HUES6 (cell line): ENCODE data around the gene IFT52.

Source experiments
- H3K27ac ChIP-seq: 2 replicates; pipeline ENCODE4 v1.7.0; 2013; ENCODE audit warnings: low read depth, mild to moderate bottlenecking, low read length, inconsistent platforms
- H3K27me3 ChIP-seq: 2 replicates; pipeline ENCODE4 v1.6.1; 2013; ENCODE audit warnings: low read length; ENCODE audit not compliant: control insufficient read depth, insufficient read depth
- H3K36me3 ChIP-seq: 2 replicates; pipeline ENCODE4 v1.6.1; 2013; ENCODE audit warnings: low read length; ENCODE audit not compliant: control insufficient read depth, insufficient read depth
- H3K4me1 ChIP-seq: 2 replicates; pipeline ENCODE4 v1.6.1; 2013; ENCODE audit warnings: low read length; ENCODE audit not compliant: control insufficient read depth, insufficient read depth
- H3K4me3 ChIP-seq: 2 replicates; pipeline ENCODE4 v1.5.1; 2013; ENCODE audit warnings: low read depth, low read length
- H3K9ac ChIP-seq: one replicate; pipeline ENCODE4 v1.6.1; 2013; ENCODE audit warnings: mild to moderate bottlenecking, low read length
- H3K9me3 ChIP-seq: 2 replicates; pipeline ENCODE4 v1.6.1; 2013; ENCODE audit warnings: low read depth, low read length; ENCODE audit not compliant: control insufficient read depth, insufficient read depth

IFT52 gene

GRCh38 chr20:43670423-43670822, 79.7 kb downstream of the IFT52 start:
- no peaks in the 10 kb centered on the region for H3K9me3 ChIP-seq
- H3K4me3 ChIP-seq = no peak overlapping the region
- H3K27me3 ChIP-seq = no peaks in the 10 kb centered on the region
- H3K36me3 ChIP-seq = peaks cover 42% of the 10 kb centered on the region
- H3K27ac ChIP-seq = no peak overlapping the region
- no peak overlapping the region for H3K9ac ChIP-seq
- peaks cover 6% of the 10 kb centered on the region; the same call in 1 of the 2 replicates for H3K4me1 ChIP-seq

- peaks cover 63% of the 10 kb centered on the region for H3K36me3 ChIP-seq
- H3K27me3 ChIP-seq = no peaks in the 10 kb centered on the region
- no peaks in the 10 kb centered on the region for H3K9me3 ChIP-seq
- H3K27ac ChIP-seq = no peak overlapping the region
- H3K9ac ChIP-seq = no peak overlapping the region
- H3K4me1 ChIP-seq = peaks cover 3% of the 10 kb centered on the region; the same call in 1 of the 2 replicates
- H3K4me3 ChIP-seq = no peak overlapping the region
Measured at GRCh38 chr20:43676368-43676767, 85.6 kb downstream of the IFT52 start.

- H3K4me1 ChIP-seq = peaks cover 3% of the 10 kb centered on the region; the same call in 1 of the 2 replicates
- peaks cover 60% of the 10 kb centered on the region for H3K36me3 ChIP-seq
- no peak overlapping the region for H3K4me3 ChIP-seq
- H3K27me3 ChIP-seq = no peaks in the 10 kb centered on the region
- H3K9ac ChIP-seq = no peak overlapping the region
- H3K9me3 ChIP-seq = no peaks in the 10 kb centered on the region
- peak overlapping the region; percentile 16; the same call in 1 of the 2 replicates for H3K27ac ChIP-seq
Measured at GRCh38 chr20:43680981-43681380, 90.2 kb downstream of the IFT52 start.

GRCh38 chr20:43681468-43681942, 90.8 kb downstream of the IFT52 start:
- H3K9me3 ChIP-seq = no peaks in the 10 kb centered on the region
- no peak overlapping the region for H3K4me3 ChIP-seq
- no peaks in the 10 kb centered on the region for H3K27me3 ChIP-seq
- peaks cover 3% of the 10 kb centered on the region; the same call in 1 of the 2 replicates for H3K4me1 ChIP-seq
- H3K36me3 ChIP-seq = peaks cover 60% of the 10 kb centered on the region
- H3K9ac ChIP-seq = no peak overlapping the region
- peak overlapping the region; percentile 16; the same call in 1 of the 2 replicates for H3K27ac ChIP-seq

GRCh38 chr20:43681991-43682410, 91.3 kb downstream of the IFT52 start:
- Histone ChIP-seq H3K9me3 (no peaks in the 10 kb centered on the region), H3K4me3 (no peak overlapping the region), H3K9ac (no peak overlapping the region), H3K27me3 (no peaks in the 10 kb centered on the region), H3K36me3 (peaks cover 63% of the 10 kb centered on the region), H3K4me1 (peaks cover 3% of the 10 kb centered on the region; the same call in 1 of the 2 replicates), H3K27ac (no peak overlapping the region)

- Histone ChIP-seq H3K9me3 (no peaks in the 10 kb centered on the region), H3K27ac (no peak overlapping the region), H3K9ac (no peak overlapping the region), H3K4me3 (no peak overlapping the region), H3K4me1 (no peaks in the 10 kb centered on the region), H3K27me3 (no peaks in the 10 kb centered on the region), H3K36me3 (peaks cover 63% of the 10 kb centered on the region)
Measured at GRCh38 chr20:43682446-43682845, 91.7 kb downstream of the IFT52 start.

- Histone ChIP-seq H3K36me3 (peaks cover 69% of the 10 kb centered on the region), H3K4me3 (no peak overlapping the region), H3K4me1 (no peaks in the 10 kb centered on the region), H3K9ac (no peak overlapping the region), H3K27me3 (no peaks in the 10 kb centered on the region), H3K27ac (no peak overlapping the region), H3K9me3 (no peaks in the 10 kb centered on the region)
Measured at GRCh38 chr20:43686820-43687219, 96.1 kb downstream of the IFT52 start.

GRCh38 chr20:43689165-43689564, 98.4 kb downstream of the IFT52 start:
- Histone ChIP-seq H3K27me3 (no peaks in the 10 kb centered on the region), H3K27ac (no peak overlapping the region), H3K9me3 (no peaks in the 10 kb centered on the region), H3K4me3 (no peak overlapping the region), H3K4me1 (no peaks in the 10 kb centered on the region), H3K9ac (no peak overlapping the region), H3K36me3 (peaks cover 70% of the 10 kb centered on the region)

- Histone ChIP-seq H3K4me3 (no peak overlapping the region), H3K27me3 (no peaks in the 10 kb centered on the region), H3K27ac (no peak overlapping the region), H3K9me3 (no peaks in the 10 kb centered on the region), H3K36me3 (peaks cover 79% of the 10 kb centered on the region), H3K4me1 (no peaks in the 10 kb centered on the region), H3K9ac (no peak overlapping the region)
Measured at GRCh38 chr20:43690943-43691598, 100.3 kb downstream of the IFT52 start.

GRCh38 chr20:43691928-43692524, 101.3 kb downstream of the IFT52 start:
- no peak overlapping the region for H3K9ac ChIP-seq
- H3K27me3 ChIP-seq = no peaks in the 10 kb centered on the region
- peaks cover 75% of the 10 kb centered on the region for H3K36me3 ChIP-seq

GRCh38 chr20:43694763-43695162, 104.0 kb downstream of the IFT52 start:
- Histone ChIP-seq H3K4me1 (no peaks in the 10 kb centered on the region), H3K4me3 (no peak overlapping the region), H3K27ac (no peak overlapping the region), H3K36me3 (peaks cover 62% of the 10 kb centered on the region), H3K9ac (no peak overlapping the region), H3K27me3 (no peaks in the 10 kb centered on the region), H3K9me3 (no peaks in the 10 kb centered on the region)

More at GRCh38 chr20:43691928-43692524, 101.3 kb downstream of the IFT52 start:
- Histone ChIP-seq H3K27ac (no peak overlapping the region), H3K4me1 (no peaks in the 10 kb centered on the region), H3K4me3 (no peak overlapping the region), H3K9me3 (no peaks in the 10 kb centered on the region)
